DMS53 treated with DMSO at 0.1 percent for 48 hours (cell line): Measurements from ENCODE around the gene KLHL21.

Experiments used
- DNase-seq: peaks from one replicate; lab custom pipeline; 2025; ENCODE audit not compliant: unreplicated experiment; lab: John Stamatoyannopoulos, UW

Gene KLHL21

DNA sequence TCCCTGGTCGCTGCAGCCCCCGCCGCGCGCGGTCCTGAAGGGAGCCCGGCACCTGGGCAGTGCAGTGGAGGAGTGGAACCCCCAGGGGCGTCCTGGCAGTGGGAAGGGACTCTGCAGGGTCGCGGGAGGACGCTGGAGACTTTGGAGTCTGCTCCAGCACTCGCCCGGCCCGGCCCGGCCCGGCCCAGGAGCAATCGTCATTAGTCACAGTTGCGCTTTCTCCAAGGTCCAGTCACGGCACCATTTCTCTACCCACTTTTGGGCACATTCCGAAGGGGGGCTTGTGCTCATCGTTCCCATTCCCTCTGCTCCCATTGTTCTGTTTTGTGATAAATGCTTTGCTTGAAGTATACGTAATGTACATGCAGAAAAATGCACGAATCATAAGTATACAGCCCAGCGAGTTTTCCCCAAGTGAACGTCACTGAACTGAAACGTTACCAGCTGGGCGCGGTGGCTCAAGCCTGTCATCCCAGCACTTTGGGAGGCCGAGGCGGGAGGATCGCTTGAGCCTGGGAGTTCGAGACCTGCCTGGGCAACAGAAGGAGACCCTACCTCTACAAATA lies 23.0 kb upstream of the KLHL21 start:
- DNase-seq, result no peak

DNA sequence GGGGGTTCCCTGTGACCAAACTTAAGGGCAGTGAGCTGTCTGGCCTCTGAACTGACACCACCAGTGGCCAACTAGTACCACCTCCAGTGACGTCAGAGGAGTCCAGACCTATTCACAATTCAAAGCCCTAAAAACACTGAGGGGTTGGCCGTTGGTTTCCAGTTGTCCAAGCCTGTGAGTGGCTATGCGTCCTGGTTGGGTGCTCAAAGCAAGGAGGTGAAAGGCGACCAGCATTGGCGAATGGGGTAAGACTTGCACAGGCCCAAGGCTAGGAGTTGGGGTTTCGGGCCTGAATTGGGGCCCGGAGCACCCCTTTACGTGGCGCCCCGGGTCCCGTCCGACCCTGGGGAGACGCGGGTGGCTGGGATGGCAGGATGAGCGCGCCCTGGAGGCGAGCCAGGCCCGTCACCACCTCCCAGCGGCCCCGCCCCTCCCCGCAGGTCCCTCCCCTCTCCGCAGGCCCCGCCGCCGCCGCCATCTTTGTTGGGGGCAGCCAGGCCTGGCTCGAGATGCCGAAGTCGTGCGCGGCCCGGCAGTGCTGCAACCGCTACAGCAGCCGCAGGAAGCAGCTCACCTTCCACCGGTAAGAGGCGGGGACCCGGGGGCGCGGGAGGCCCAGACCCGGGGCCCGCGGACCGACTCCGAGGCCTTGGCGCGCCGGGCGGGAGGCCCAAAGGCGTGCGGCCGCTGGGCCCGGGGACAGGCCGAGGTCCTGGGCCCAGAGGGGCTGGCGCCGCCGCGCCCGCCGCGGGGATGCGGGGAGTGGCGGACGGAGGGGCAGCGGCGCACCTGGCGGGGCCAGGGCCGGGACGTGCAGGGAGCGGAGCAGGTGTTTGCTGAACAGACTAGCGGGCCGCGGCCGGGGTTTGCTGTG lies 22.3 kb upstream of the KLHL21 start, which contains the start of gene THAP3:
TSS of gene THAP3 (plus strand) at position 159 of the 874 bp plus-strand sequence. CDS start at position 510, 351 bp downstream.
- DNase-seq, result peak; percentile 69

DNA sequence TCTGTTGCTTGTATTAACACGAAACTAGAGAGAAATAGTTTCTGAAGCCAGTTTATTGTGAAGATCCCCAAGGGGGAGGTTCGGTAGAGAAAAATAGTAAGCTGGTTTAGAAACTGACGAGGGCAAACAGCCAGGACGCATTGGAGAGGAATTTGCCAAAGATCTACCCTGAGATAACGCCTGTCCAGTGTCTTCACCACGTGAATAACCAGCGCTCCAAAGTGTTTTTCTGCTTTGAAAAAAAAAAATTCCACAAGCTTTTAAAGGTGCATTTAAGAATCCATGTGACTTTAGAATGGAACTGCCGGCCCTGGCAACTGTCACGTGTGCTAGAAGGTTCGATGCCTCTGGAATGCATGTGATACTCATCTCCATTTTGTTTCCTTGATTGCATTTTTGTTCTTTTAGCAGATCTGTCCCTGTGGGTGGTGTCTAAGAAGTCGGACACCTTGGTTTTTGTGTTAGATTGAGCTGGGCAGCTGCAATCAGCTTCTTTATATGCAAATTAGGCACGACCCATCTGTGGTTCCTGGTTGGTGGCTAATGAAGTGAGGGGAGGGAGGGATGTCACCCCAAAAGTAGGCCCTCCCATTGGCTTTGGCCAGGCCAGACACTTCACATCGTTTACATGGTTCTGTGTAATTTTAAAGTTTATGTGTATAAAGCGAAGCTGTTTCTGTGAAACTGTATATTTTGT lies 20.7 kb upstream of the KLHL21 start:
- no peak for DNase-seq

DNA sequence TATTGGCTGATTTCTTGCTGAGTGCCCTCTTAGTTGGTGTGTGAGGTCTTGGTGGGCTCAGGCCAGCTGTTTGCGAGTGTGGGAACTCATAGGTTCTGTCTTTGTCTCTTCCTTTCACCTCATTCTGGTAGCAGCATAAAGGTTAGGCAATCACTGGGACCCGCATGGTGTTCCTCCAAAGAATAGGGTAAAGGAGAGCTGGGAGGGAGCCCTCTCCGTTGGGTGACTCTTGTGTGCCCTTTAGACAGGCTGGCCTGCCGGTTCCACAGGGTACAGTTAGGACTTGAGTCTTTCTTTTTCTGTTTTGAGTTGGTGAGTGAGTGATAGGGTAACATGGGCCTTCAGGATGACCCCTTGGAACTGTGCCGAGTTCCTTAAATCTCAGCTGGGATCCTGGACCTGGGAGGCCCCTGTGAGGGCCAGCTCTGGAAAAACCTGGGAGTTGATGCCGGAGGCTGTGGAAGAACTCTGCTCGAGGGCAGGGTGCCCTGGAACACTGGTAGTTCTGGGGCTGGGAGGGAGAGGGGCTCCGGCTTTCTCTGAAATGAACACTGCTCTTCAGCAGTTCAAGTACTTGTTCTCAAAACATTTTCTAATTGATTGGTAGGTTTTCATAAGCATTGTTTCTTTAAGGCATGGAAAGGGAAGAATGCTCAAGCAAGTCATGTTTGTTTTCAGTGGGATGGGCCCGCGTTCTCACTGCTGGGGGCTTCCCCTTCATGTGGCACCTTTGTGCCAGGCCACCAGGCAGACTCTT lies 19.9 kb upstream of the KLHL21 start:
- no peak for DNase-seq

DNA sequence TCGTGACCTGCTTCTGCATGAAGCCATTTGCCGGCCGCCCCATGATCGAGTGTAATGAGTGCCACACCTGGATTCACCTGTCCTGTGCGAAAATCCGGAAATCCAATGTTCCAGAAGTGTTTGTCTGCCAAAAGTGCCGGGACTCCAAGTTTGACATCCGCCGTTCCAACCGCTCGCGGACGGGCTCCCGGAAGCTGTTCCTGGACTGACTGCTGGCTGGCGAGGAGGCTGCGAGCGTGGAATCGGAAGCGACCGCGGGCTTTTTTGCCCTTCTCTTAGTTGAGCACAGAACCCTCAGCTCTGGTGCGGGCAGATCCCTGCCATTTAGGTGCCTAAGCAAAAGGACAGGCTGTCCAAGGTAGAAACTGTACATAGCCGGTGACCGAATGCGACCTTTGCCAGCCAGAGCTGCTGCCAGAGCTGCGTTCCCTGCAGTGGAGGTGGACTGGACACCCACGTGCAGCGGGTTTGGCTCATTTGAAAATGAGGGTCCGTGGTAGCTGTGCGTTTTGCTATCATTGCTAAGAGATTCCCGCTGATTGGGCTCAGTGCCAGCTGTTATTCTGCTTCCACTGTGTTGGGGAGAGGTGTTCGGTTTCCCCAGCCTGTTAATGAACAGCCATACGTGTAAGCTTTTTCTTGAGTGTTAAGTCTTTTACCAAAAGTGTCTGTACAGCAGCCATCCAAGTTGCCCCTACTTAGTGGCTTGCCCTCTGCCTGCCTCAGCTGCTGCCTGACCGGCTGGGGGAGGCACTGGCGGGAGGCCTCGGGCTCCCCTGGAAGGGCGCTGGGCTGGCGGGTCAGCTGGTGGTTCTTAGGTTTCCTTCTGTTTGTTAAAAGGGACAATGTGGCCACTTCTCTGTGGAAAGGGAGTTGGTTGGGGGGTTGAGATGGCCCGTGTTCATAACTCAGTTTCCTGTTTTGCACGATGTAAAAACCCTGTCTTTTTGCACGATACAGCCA lies 19.0 kb upstream of the KLHL21 start:
- DNase-seq, result no peak

DNA sequence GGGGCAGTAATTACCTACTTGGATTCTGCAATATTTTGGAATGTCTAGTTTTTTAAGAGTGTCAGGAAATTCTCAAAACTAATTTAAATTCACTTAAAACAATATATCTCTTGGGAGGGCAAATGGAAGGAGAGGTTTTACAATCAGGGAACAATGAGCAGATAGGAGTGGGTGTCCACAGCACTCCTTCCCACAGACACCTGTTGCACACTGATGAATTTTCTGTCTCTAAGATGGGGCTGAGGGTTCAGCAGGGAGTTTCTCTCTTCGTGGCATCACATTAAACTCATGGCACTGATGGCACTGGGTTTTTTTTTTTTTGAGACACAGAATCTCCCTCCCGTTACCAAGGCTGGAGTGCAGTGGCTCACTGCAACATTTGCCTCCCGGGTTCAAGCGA lies 16.4 kb upstream of the KLHL21 start:
- DNase-seq, result no peak

DNA sequence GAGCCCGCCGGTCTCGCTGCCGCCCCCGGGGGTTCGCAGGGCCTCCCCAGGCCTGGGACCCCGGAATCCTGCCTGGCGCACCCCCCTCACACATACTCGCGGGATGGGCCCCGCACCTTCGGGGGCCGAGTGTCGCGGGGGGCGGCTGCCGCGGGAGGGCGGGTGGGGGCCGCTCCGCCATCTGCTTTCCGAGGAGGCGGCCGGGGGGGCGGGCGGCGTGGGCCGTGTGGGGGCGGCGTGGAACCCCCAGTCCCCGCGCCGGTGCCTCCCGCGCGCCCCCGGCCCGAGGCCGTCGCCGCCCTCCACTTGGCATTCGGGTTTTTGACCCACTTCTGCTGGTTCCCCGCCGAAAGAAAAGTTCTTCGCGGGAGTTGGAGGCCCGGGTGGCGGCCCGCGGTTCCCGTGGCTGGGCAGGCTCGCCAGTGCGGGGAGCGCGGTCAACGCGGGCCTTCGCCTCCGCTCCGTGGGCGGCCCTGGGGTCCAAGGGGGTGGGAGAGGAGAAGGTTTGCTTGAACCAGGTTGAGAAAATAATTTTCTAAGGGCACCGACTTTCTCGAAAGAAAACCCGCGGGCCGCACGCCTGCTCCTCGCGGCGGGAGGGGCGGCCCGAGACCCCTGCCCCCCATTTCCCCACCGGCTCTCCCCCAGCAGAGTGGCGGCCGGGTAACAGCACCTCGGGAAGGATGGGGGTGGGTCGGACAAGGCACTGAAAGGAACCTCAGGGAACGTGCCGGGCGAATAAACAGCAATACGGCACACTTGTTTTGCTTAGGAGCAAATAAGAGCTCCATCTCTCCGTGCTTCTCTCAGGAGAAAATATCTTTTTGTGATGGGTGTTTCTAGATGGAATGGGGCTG lies 12.5 kb upstream of the KLHL21 start:
- DNase-seq, result no peak

DNA sequence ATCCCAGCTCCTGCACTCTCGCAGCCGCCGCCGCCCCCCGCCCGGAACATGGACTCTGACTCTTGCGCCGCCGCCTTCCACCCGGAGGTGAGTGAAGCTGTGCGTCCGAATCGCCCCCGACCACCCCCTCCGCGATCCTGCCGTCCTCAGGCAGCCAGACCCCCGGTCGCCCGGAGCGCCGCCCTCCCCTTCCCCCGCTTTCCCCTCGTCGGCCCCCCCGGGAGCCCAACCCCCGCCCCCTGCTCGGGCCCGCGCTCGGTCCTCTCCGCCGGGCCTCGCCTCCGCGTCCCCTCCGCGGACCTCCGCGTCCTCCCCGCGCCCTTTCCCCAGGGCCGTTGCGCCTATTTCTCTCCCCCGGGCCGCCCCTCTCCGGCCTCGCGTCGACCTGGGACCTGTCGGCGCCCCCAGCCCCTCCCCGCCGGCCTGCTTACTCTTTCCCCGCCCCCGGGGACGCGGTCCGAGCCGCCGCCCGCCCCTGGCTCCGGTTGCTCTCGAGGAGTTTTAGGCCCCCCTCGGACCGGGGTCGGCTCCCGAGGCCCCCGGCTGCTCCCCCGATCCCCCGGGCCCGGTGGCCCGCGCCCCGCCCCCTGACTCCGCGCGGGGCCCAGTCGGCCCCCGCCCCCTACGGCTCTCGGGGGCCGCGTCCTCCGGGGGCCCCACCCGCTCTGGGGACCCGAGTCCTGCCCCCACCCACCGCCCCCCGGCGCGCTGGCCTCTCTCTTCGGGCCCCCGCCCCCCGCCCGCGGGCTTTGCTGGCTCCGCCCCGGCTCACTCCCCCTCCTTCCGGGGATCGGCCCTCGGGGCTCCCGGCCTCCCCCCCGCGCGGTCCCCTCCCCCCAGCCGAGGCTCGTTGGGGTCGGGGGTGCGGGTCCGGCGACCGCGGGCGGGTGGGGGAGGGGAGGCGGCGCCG lies 11.6 kb upstream of the KLHL21 start:
- no peak for DNase-seq

DNA sequence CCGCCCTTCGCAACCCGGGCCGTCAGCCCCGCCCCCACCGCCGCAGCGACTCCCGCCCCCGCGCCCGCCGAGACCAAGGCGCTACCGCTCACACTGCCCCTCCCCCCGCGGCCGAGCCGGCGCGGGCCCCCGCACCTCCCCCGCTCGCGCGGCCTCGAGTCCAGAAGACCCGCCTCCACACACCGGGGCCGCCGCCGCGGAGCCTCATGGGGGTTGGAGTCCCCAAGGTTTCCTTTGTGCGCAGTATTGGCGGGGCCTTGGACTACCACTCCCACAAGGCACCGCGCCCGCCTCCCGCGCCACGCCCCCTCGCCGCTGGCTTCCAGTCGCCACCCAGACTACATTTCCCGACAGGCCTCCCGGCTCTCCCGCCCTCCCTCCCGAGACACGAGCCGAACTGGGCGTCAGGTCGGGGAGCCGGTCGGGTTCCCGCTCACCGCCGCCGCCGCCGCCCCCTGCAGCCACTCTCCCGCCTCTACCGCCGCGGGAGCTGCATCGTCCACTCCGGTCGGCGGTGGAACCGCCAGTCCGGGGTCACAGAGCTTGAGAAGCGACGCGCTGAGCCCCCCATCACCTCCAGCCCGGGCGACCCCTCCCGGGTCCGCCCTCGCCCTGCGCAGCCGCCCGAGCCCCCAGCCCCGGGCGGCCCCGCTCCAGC lies 10.8 kb upstream of the KLHL21 start, which contains the start of gene PHF13:
TSS of gene PHF13 (plus strand) at position 371 of the 658 bp plus-strand sequence. CDS start 336 bp downstream, outside the sequence.
- peak; percentile 95 for DNase-seq

DNA sequence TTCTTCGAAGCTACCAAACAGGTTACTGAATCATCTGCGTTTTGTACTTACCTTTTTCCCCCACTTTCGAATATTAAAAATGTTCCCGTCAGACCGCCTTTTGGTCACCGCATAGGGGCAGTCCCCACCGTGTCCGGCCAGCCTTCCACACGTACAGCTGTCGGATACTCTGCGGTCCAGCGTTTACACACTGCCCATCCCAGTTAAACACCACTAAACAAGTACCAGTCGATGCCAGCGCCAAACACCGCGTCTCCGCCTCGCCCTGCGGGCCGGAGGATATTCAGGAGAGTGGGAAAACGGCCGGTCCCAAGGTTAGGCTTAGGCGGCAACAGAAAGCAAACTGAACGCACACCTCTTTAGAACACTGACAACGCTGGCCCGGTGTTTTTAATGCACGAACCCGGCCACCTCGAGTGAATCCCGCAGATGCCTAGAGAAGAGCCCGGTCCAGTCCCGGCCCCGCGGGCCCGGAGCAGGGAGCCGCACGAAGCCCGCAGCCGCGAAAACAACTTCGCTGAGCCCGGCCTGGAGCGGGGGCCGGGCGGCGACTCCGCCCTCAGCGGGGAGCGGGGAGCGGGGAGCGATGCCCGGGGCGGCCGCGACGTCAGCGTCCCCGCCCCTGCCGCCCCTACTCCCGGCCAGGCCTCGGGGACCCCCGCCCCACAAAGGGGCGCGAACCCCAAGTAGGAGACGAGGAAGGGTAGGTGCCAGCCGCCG lies 10.1 kb upstream of the KLHL21 start:
- DNase-seq, result peak; percentile 50

DNA sequence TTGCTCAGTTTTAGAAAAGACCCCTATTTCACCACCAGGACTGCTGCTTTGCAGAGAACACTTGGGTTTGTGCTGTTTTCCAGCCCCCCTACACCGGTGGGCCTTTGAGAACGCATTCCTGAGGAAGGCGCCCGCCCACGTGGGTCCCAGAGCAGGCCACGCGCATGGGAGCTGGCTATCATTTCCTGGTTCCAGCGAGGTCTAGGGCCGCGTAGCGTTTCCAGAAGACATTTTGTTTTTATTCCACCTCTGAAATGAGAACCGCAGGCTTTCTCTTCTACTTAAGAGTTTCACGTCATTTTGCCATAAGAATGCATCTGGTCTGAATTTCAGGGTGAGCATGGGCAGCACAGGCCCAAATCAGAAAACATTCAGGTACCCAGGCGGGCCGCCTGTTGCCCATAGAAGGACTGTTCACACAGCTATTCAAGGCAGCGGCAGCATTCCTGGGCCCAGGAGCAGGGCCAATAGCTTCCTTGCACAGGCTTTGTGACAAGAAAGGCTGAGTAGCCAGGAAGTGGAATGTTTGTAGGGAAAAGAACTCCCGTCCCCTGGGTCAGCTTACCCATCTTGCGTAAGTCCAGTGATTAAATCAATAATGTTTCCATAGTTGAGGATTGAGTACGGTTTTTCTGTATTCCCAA lies 1.4 kb upstream of the KLHL21 start:
- DNase-seq, result no peak

DNA sequence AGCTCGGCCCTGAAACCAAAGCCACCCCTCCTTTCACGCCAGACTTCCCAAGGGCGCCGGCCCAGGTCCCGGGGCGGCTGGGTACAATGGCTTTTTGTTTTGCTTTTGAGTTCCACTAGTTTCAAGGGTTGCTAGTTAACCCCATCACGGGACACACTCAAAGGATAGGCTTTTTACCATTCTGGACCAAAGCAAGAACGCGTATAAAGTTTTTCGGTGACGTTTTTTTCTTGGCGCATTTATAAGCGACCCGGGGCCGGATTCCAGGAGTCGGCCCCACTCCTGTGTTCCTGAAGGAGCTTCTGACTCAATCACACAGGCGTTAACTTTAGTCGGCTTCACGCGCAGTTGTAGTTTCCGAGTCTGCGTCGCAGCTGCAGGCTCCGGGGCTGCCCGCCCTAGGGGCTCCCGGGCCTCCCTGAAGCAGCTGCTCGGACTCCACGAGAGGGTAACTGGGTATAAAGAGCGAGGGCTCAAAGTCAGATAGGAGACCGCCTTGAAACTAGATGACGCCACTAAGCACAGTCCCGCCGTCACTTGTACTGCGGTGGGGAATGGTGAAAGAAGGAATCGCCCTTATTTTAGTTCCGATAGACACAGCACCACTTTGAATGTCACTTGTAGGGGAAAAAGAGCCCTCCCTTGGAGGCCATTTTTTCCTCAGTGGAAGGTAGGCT lies 707 bp upstream of the KLHL21 start:
- DNase-seq, result peak; percentile 66

DNA sequence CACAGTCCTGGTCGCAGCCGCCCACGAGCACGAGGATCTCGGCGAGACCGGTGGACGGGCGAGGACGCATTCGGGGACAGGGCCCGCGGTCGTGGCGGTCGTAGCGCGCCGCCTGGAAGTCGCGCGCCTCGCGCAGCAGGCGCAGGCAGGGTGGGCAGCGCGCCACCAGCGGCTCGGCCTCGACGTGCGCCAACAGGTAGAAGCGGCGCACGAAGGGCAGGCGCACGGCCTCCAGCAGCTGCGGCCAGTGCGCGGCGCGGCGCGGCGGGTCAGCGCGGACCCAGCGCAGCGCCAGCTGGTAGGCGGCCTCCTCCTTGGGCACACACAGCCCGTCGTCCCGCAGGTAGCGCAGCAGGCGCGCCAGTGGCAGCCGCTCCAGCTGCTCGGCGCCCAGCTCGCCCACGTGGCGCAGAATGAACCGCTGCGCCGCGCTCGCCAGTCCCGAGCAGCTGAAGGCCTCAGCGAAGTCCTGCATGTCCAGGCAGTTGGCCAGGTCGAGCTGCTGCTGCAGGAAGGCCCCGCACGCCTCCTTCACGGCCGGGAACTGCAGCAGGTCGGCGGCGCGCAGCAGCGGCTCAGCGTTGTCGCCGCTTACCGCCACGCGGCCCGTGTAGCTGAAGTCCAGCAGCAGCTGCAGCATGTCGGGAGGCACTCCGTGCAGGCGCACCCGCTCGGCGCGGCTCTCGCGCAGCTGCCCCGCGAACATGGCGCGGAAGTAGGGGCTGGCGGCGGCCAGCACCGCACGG lies 573 bp downstream of the KLHL21 start:
- DNase-seq, result peak; percentile 62

DNA sequence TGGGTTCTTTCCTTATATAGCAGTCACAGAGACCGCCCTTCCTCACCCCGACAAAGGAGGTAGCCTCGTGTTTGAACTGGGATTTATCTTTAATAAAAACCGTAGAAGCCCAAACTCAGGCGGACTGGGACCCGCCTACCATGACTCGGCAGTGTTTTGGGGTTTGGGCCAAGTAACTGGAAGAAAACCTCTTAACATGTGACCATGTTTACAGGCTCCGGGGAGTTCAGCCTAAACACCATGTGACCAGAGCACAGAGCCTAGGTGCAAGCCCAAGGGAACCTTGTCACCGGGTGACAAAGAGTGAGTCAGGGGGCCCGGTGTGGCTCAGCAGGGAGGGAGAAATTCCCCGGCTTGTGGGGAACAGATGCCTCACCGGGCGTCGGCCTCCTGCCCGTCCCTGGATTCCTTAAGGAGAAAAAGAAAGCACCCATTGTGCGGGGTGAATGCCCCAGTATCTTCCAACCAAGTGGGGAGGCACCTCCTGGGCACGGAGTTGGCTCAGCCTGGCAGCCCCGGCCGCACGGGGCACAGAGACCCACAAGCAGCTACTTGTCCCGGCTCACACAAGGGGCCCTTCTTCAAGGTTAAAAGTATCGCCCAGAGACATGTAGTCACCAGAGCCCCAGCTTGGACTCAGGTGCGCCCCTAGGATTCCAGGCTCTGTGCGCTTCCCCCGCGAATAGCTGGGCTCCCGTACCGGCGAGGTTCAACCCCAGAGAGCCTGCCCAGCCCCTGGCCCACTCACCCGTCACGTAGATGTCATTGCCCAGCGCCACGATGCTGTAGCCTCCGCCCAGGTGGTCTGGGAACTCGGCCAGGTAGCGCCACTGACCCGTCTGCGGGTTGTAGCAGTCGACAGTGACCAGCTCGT lies 1.4 kb downstream of the KLHL21 start:
- peak; percentile 31 for DNase-seq
